Measurements from ENCODE around the gene ATP5F1D. TPM values are rescaled to one million over a fixed set of nuclear protein-coding genes. Genes with fewer than 3 reads are reported as not detected.

The ATP5F1D gene
- total and polyA plus RNA-seq, 2 of the 13 experiments (the other 11 are each of a cell fraction or from before 2014, with no cell fraction given) = 39.4 to 78.7 TPM

DNA sequence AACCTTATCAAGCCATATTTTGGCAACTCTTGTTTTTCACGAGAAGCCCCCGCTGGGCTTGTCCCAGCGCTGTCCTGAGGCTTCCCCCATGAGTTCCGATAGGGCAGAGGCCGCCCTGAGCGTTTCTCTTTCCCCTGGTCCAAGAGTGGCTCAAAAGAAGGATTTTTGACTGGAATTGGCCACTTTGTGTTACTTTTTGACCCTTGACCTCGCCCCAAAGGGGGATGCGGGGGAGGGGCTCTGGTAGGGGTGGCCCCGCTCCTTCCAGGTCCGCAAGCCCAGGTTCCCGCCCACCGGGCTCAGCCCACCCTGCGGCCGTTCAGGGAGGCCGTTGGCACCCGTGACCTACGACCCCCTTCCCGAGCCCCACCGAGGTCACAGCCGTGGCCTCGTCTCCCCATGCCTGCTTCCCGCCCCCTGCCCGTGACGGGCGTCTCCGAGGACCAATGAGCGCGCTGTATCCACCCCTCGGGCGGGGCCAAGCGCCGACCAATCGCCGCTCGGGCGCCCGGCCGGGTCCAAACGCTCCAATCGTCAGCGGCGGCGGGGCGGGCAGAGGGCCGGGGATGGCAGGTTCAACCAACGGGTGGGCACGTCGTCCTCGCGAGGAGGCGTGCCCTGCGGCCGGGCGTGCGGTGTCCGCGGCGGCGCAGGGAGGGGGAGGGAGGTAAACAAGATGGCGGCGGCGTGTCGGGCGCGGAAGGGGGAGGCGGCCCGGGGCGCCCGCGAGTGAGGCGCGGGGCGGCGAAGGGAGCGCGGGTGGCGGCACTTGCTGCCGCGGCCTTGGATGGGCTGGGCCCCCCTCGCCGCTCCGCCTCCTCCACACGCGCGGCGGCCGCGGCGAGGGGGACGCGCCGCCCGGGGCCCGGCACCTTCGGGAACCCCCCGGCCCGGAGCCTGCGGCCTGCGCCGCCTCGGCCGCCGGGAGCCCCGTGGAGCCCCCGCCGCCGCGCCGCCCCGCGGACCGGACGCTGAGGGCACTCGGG is 36.1 kb upstream of the ATP5F1D start, which contains the start of gene STK11 (continued):
- peak; percentile 51; the same call in 1 of the 2 replicates for TF ChIP-seq CBX5 (CRISPR knock-in tag; IDR thresholded peaks at IDR 0.05; ENCODE audit: borderline replicate concordance)
- peak; percentile 59; the same call in 1 of the 2 replicates for TF ChIP-seq PCBP1 (IDR thresholded peaks at IDR 0.05; ENCODE audit: borderline replicate concordance, low read depth, low read length)
- TF ChIP-seq, protein P1, sequence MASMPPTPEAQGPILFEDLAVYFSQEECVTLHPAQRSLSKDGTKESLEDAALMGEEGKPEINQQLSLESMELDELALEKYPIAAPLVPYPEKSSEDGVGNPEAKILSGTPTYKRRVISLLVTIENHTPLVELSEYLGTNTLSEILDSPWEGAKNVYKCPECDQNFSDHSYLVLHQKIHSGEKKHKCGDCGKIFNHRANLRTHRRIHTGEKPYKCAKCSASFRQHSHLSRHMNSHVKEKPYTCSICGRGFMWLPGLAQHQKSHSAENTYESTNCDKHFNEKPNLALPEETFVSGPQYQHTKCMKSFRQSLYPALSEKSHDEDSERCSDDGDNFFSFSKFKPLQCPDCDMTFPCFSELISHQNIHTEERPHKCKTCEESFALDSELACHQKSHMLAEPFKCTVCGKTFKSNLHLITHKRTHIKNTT (CRISPR knock-in tag; IDR thresholded peaks at IDR 0.05) = no peak
- TF ChIP-seq SPEN (CRISPR knock-in tag; IDR thresholded peaks at IDR 0.05; ENCODE audit: low read depth) = peak; percentile 77; the same call in 1 of the 2 replicates
- TF ChIP-seq ZBTB21 (CRISPR knock-in tag; IDR thresholded peaks at IDR 0.05) = no peak
- TF ChIP-seq ARNTL (CRISPR knock-in tag; IDR thresholded peaks at IDR 0.05) = peak; percentile 83
- TF ChIP-seq SAP130 (CRISPR knock-in tag; IDR thresholded peaks at IDR 0.05; ENCODE audit: low read depth) = peak; percentile 89
- no peak for TF ChIP-seq TCF7 (IDR thresholded peaks at IDR 0.05; ENCODE audit: low read depth)
- TF ChIP-seq, protein P2, sequence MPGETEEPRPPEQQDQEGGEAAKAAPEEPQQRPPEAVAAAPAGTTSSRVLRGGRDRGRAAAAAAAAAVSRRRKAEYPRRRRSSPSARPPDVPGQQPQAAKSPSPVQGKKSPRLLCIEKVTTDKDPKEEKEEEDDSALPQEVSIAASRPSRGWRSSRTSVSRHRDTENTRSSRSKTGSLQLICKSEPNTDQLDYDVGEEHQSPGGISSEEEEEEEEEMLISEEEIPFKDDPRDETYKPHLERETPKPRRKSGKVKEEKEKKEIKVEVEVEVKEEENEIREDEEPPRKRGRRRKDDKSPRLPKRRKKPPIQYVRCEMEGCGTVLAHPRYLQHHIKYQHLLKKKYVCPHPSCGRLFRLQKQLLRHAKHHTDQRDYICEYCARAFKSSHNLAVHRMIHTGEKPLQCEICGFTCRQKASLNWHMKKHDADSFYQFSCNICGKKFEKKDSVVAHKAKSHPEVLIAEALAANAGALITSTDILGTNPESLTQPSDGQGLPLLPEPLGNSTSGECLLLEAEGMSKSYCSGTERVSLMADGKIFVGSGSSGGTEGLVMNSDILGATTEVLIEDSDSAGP (CRISPR knock-in tag; IDR thresholded peaks at IDR 0.05; ENCODE audit: borderline replicate concordance) = peak; percentile 80; the same call in 1 of the 2 replicates
- no peak; the same call in 1 of the 2 replicates for TF ChIP-seq ZBTB38 (CRISPR knock-in tag; IDR thresholded peaks at IDR 0.05)
- 0 out of 2 replicates have a peak, but pooled peaks have one; percentile 51 for TF ChIP-seq ZNF317 (CRISPR knock-in tag; IDR thresholded peaks at IDR 0.05)
- TF ChIP-seq, protein P3, sequence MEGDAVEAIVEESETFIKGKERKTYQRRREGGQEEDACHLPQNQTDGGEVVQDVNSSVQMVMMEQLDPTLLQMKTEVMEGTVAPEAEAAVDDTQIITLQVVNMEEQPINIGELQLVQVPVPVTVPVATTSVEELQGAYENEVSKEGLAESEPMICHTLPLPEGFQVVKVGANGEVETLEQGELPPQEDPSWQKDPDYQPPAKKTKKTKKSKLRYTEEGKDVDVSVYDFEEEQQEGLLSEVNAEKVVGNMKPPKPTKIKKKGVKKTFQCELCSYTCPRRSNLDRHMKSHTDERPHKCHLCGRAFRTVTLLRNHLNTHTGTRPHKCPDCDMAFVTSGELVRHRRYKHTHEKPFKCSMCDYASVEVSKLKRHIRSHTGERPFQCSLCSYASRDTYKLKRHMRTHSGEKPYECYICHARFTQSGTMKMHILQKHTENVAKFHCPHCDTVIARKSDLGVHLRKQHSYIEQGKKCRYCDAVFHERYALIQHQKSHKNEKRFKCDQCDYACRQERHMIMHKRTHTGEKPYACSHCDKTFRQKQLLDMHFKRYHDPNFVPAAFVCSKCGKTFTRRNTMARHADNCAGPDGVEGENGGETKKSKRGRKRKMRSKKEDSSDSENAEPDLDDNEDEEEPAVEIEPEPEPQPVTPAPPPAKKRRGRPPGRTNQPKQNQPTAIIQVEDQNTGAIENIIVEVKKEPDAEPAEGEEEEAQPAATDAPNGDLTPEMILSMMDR (CRISPR knock-in tag; IDR thresholded peaks at IDR 0.05) = no peak
- TF ChIP-seq ZNF598 (CRISPR knock-in tag; IDR thresholded peaks at IDR 0.05; ENCODE audit: borderline replicate concordance) = 0 out of 2 replicates have a peak, but pooled peaks have one; percentile 62
- peak; percentile 57; the same call in 1 of the 2 replicates for TF ChIP-seq FOXO1 (CRISPR knock-in tag; IDR thresholded peaks at IDR 0.05)
- TF ChIP-seq ZNF44 (CRISPR knock-in tag; IDR thresholded peaks at IDR 0.05) = no peak
- TF ChIP-seq SP1 (IDR thresholded peaks at IDR 0.05) = peak; percentile 55; the same call in 1 of the 2 replicates
- peak; percentile 94 for TF ChIP-seq SP1 (CRISPR knock-in tag; IDR thresholded peaks at IDR 0.05)
- TF ChIP-seq, protein P4, sequence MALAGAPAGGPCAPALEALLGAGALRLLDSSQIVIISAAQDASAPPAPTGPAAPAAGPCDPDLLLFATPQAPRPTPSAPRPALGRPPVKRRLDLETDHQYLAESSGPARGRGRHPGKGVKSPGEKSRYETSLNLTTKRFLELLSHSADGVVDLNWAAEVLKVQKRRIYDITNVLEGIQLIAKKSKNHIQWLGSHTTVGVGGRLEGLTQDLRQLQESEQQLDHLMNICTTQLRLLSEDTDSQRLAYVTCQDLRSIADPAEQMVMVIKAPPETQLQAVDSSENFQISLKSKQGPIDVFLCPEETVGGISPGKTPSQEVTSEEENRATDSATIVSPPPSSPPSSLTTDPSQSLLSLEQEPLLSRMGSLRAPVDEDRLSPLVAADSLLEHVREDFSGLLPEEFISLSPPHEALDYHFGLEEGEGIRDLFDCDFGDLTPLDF (CRISPR knock-in tag; IDR thresholded peaks at IDR 0.05) = peak; percentile 78
- TF ChIP-seq NCOA1 (CRISPR knock-in tag; IDR thresholded peaks at IDR 0.05) = no peak
- no peak for TF ChIP-seq ZBTB1 (CRISPR knock-in tag; IDR thresholded peaks at IDR 0.05; ENCODE audit: borderline replicate concordance)
- TF ChIP-seq ZFAT (CRISPR knock-in tag; conservative IDR thresholded peaks at IDR 0.05) = no peak

Data from HepG2 (cell line).